Amniotic stem cell (primary cell): ENCODE results near the gene SDK1.
"Not testable (repeated sequence)": the region's sequence is repeated elsewhere in the genome, so short reads cannot be mapped to it uniquely, and the experiment has no call there.

Source experiments
- DNase-seq: peaks from one replicate; lab custom pipeline; 2025; lab: John Stamatoyannopoulos, UW

Gene SDK1

DNA sequence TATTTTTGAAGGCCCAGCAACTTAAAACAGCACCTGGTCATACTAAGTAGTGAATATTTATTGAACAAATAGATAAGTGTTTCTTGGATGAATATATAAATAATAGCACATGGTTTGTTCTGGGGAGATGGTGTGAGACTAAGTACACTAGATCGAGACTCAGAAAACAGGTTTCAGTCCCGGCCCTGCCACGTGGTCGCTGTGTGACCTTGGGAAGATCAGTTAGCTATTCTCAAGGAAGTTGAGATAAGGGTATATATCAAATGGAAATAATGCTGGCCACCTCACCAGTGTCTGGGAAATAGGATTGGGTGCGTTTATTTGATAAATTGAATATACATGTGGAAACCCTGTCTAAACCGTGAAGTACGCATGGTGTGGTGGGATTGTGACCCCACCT is 354.6 kb downstream of the SDK1 start:
- no peak for DNase-seq

DNA sequence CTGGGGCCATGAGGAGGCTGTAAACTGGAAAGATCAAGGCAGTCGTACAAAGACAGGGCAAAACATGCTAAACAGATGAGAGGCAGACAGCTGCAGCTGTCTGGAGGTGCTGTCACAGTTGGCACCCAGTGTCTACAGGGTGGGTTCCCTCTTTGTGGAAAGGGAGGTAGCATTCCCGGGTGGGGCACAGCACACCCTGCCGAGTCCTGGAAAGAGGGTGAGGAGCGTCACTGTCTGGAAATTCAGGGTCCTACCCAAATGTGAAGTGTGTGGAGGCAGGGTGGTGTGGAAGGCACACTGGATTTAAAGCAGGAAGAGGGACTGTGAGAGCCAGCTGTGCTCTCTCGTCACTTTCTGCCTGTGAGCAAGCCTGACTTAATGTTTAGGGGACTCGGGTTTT is 356.2 kb downstream of the SDK1 start:
- no peak for DNase-seq

DNA sequence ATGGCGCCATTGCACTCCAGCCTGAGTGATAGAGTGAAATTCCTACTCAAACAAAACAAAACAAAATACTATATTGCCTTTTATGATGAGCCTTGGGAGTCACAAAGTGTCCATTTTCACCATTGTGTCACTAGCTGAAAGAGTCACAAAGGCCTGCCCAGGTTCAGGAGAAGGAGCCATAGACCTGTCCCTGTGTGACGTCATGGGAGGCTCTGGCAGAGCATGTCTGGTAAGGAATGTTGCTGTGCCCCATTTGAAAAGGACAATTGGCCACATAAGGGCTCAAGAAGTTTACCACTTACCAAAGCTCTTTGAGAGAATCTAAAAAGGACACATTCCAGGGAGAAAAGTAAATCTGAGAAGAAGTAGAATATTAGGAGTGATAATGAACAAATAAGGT is 367.7 kb downstream of the SDK1 start:
- DNase-seq, result no peak

DNA sequence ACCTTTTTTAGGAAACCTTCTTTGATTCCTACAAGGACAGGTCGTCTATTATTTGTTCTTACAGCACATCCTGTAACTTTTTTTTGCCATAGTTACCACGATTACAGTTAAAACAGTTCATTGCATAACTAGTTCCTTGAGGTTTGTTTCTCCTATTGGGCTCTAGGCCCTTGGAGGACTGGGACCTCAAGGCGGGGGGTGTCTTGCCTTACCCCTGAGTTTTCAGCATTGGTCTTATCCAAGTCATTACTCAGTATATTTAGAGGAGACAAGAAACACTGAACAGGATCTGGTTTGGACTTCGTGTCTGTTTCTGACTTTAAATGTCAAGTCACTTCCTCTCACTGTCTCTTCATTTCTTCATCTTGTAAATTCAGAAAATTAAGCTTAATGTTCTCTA is 369.8 kb downstream of the SDK1 start:
- DNase-seq, result no peak

DNA sequence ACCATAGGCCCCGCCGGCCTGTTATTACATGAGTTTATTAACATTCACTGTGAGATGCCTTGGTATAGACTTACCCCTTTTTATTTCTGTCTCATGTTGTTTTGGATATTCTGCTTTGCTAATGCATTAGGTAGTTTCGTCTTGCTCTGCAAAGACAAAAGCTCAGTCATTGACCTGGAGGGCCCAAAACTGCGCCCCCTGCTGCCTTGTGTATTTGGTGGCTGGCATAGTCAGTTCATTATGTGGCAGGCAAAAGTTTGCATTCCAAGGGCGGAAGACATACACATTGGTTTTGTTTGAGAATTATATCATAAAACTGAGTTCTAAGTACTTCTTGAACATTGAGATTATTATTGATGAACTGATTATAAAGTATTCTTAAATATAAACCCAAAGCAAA is 372.5 kb downstream of the SDK1 start:
- no peak for DNase-seq

DNA sequence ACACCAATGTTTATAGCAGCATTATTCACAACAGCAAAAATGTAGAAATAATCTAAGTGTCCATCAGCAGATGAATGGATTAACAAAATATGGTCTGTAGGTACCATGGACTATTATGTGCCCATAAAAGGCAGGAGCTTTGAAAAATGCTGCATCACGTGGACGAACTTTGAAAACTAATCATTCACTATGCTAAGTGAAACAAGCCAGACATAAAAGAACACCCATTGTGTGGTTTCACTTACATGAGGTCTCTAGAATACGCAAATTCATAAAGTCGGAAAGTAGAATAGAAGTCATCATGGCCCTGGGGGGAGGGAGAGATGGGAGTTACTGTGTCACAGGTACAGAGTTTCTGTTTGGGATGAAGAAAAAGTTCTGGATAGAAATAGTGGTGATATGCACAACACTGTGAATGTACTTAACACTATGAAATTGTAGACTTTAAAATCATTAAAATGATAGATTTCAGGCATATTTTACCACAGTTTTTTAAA is 377.3 kb downstream of the SDK1 start:
- no peak for DNase-seq

DNA sequence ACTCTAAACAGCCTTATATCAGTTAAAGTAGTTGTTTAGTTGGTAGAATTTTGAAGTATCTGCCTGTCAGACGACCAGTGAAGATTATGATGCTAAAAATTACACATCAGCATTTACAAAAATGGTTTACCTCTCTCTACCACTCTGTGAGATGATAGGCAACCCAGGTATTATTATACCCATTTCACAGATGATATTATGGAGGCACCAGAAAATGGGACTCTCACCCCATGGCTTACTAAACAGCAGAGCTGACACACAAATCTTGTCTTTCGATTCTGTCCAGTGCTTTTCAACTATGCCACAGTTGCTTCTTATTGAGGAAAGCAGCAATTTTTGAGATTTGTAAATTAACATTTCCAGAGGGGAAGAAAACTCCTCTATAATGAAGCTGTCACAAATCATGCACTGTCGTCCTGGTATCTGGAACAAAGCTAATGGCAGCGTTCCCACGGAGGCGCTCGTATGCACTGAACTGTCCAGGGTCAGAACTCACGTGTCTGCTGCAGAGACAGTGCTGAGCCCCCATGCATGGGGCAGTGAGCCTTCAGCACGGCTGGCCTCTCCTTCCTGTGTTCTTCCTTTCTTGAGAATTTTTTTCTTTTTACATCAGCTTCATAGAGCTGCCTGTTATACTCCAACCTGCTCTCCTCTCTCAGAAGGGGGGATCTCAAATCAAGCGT is 381.1 kb downstream of the SDK1 start:
- DNase-seq, result no peak

DNA sequence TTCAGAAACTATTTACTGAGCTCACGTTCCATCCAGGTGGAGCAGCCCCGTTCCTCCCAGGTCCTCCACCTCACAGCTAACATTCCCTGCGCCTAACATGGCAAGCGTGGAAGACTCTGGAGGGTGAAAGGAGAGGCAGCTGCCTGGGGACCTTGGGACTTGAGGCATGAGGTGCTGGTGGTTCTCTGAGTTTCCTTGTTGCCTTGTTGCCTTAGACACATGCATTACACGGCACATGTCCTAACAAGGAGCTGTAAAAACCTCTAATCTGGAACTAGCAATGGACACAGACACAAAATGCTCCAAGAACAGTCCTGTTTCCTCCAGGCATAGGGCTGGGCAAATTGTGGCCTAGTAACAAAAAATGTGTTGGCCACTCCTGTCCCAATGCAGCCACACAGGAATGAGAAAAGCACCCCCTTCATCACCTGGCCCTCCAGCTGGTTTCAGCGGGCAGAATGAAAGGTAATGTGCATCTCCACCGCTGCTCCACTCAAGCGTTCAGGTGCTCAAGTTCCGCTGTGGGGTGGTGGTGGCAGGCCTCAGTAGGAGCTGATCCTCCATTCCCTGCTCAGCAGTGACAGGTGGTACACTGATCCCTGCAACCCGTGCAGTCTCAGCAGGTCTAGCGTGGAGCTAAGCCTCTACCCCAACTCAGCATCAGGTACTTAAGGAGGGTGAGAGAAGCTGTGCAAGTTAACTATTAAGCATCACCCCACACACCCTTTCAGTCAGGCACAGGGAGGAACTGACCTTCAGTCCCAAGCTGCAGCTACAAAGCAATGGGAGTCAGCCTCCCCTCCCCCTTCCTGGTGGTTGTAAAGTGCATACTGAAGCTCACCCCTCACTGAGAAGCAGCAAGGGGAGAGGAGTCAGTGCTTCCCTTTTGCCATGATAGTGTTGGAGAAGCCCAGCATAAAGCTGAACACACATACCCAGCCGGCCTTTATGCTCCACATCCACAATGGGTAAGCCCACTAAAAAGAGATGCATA is 382.8 kb downstream of the SDK1 start:
- DNase-seq, result no peak

DNA sequence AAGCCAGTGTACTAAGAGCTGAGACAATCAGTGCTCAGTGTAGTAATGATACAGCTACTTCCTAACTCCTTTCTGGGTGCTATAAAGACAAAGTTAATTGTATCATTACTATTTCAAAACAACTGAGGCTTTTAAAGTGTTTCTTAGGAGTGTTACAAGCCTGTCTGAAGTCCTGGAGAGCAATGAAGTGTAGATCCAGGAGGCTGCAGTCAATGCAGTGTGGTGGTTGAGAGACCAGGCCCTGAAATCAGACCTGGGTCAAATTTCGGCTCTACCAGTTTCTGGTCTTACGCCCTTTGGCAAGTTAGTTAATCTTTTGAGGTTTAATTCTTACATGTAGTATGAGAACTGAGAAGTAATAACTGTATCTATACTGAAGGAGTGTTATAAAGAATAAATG is 387.0 kb downstream of the SDK1 start:
- no peak for DNase-seq

DNA sequence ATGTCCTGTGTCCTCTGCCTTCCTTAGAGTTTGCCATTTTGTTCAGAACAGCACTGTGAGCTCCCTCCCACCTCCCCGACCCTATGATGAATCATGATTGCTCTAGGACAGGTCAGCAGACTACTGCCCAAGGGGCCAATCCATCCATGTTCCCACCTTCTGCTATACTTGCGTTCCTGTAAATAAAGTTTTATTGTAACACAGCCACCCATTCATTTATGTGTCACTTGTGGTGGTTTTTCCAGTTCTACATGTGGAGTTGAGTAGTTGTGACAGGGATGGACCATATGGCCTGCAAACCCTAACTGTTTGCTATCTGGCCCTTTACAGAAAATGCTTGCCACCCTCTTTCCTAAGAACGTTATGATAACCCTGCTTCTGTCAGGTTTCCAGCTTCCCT is 387.8 kb downstream of the SDK1 start:
- no peak for DNase-seq

DNA sequence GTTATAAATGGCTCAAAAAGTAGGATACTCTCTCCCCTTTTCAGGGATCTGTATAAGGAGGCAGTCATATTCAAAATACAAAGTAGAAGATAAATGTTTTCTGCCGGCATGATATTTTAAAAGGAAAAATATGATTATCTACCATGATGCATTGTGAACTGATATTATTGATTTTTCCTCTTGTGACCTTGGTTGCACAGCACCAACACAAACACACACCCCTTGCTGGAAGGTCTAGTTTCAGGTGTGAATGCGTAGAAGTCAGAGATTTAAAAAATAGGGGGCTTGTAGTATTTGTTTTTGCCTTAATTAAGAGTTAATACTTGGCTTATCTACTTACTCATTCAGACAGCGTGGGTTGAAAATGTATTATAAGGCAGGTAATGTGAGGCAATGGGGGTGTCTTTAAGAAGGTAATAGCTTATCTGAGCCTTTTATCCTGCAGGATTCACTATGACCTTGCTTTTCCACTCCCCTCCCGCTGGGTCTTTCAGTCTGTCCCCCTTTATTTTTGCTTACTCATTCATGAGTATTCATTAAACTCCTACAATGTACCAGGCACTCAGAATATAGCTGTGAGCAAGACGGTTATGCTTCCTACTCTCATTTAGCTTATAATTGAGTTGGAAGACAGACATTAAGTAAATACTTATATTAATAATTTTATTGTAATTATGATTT is 390.6 kb downstream of the SDK1 start:
- no peak for DNase-seq

DNA sequence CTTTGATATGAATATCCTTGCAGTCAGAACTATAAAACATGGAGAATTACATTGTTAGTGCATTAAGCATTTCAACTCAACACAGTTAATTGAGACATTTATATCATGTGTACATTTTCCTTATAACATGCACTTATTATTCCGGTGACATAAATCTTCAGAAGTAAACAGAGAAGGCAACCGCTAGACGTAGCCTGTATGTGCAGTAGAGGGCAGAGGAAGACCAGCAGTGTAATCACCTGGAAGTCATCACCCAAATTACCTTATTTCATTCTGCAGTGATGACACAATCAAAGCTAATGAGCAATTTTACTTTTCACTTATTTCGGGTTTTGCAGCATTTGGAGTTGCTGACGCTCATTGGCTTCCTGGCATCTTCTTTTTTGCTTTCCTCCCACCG is 394.6 kb downstream of the SDK1 start:
- no peak for DNase-seq

DNA sequence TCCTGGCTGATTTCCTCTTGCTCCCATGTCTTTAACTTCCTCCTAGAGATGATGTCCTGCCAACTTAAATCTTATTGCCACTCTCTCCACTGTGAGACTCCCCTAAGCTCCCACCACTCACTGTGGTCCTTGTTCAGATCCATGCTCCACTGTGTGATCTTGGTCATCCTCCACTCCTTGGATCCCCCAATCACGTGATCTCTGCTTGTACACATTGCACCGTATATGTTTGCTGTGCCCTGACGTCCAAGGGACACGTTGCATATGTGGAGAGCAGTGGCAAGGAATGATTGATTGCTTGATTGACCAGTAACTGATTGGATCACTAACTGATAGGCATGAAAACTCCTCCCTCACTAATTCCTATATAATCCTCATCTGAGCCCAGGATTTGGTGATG is 395.1 kb downstream of the SDK1 start:
- DNase-seq, result no peak

DNA sequence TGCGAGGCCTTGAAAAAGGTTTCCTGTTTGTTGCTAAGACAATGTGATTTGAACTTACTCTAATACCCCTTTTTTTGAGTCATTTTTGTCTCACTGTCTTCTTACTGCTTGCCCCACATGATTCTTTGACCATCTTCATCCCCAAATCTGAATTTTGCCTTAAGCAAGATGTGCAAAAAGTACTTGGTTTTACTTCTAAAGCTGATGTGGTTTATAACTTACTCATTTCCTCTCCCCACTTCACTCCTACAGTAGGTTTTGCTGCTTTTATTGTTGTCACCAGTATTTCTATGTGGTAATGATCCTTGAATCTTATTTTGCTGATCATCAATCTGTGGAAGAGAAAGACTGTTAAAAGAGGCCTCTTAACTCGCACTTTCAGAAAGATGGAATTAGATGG is 396.4 kb downstream of the SDK1 start:
- no peak for DNase-seq

DNA sequence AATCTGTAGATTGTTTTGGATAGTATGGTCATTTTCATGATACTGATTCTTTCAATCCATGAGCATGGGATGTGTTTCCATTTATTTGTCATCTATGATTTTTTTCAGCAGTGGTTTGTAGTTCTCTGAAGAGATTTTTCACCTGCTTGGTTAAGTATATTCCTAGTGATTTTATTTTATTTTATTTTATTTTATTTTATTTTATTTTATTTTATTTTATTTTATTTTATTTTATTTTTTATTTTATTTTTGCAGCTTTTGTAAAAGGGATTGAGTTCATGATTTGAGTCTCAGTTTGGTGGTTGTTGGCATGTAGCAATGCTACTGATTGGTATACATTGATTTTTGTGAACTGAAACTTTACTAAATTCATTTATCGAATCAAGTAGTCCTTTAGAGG is 404.2 kb downstream of the SDK1 start:
- DNase-seq, result no peak

DNA sequence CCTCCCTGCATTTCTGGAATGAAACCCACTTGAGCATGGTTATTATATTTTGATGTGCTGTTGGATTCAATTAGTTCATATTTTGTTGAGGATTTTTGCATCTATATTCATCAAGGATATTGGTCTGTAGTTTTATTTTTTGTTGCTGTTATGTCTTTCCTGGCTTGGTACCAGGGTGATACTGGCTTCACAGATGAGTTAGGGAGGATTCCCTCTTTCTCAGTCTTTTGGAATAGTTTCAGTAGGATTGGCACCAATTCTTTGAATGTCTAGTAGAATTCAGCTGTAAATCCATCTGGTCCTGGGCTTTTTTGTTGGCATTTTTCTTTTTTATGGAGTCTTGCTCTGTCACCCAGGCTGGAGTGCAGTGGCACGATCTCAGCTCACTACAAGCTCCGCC is 405.0 kb downstream of the SDK1 start:
- not testable (repeated sequence) for DNase-seq

DNA sequence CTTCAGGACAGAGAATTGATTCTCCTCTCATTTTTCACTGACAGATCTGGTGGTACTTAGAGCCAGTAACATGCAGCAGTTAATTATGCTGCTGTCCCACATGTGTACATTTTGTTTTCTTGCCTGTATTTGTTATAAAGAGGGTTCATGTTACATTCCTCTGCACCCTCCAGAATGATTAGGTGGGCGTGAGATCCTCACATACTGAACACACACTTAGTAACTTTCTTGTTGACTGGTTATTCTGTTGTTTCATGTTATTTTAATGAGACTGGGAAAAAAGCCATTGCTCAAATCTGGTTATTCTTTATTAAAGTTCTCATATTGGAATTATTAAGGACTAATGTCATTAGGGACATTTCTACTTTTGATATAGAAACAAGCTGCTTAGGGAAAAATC is 409.1 kb downstream of the SDK1 start:
- DNase-seq, result no peak

DNA sequence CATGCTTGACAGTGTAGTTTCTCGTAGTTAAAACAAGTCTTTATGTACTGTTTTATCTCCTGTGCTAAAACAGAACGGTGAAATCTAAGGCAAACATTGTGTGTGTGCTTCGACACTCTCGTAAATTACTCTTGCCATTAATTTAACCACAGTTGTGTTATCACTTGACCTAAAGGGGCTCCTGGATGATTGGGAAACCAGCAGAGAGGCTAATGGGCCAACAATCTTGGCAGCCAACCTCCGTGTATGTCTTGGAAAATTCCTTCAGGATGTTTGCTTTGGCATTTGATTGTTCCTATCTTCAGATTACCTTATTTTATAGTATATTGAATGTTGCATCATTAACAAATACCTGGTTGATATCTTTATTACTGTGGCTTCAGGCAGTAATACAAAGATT is 409.5 kb downstream of the SDK1 start:
- DNase-seq, result no peak

DNA sequence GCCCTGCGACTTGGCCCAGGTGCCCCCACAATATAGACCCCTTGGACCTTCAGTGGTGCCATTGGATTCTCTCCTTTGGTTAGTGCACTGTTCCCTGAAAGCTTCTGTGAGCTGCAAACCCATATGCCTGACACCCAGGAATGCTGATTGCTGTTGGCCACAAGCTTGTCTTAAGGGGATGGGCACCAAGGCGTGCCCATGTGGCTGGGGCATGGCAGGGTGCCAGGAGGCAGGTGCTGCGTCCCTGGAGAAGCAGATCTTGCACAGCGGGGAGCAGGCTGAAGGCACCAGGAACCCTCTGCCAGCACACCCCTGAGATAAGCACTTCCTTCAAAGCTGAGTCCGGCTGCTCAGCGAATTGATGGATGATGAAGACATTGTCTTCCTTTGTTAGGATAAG is 411.8 kb downstream of the SDK1 start:
- no peak for DNase-seq

DNA sequence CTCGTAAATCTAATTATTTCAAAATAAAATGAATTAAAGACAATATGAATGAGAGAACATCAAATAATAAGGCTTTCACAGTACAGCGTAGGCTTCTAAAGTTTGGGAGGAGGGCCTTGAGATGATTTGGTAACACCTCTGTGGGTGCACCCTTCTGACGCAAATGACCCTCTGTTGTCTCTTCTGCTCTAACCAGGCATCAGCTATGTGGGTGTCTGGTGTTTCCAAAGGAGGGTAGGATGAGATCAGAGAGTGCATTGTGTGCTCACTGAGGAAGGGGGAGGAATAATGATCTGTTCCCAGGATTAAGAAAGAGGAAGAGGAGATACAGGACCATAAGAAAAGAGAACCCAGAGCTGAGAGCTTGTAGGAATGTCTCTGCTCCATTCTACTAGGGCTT is 420.4 kb downstream of the SDK1 start:
- DNase-seq, result no peak

DNA sequence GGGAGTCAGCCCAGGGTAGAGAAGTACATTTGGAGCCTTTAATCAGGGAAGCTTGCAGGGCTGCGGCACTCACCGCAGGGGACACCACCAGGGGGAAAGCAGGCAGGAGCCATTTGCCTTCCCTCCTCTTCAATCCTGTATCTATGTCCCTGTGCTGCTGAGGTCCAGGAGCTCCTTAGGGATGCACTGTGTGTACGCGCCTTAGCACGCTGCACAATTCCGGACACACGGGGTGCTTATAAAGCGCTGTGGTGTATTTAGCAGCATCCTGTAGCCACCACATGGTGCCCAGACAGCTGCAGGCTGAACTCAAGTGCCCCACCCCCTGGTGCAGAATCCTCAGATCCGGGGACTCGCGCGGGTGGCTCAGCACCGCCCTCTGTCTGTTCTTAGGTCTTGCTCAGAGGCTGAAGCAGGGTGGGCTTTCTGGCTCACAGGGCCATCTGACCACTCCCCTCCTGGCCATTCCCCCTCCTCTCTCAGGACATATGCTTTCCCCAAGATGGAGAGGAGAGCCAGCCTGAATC is 421.4 kb downstream of the SDK1 start:
- no peak for DNase-seq
